ENCODE measurements around the gene CACFD1.
A peak's percentile ranks its signal among the peaks of the same experiment; 100 is the strongest.

Gene CACFD1

DNA sequence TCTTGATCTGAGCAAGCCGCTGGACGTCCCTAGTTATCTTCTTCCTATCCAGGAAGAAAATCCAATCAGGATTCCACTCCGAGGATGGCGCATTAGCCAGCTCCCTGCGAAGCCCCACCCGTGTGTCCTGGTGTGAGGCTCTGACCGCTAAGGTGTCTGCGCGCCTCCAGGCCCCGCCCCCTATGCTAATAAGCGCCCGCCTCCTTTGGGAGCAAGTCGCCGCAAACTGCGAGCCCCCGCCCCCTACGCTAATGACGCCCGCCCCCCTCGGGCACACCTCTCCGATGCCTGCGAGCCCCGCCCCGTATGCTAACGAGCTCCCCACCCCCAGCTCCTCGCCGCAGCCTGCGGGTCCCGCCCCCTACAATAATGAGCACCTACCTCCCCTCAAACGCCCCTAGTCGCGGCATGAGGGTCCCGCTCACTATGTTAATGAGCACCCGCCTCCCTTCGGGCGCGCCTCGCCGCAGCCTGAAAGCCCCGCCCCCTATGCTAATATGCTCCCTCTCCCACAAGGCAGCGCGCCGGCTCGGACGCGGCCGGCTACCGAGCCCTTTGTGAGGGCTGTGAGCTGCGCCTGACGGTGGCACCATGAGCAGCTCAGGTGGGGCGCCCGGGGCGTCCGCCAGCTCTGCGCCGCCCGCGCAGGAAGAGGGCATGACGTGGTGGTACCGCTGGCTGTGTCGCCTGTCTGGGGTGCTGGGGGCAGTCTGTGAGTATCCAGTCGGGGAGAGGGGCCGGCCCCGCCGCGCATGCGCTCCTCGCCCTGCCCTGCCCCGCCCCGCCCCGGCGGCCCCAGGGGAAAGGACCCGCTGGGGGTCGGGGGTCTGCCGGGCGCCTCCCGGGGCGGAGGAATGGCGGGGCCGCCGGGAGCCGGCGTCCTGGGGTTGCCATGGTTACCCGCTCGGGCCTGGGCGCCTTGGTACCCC, at the start of gene CACFD1:
CACFD1 (plus strand) TSS at position 503 of the 929 bp plus-strand sequence; CDS start at position 592, 89 bp downstream.
- Histone ChIP-seq H3K4me2 (ENCODE audit: low read length) (peak within 1 kb of the TSS; percentile 95), H3K27me3 (ENCODE audit: control insufficient read depth, low read length) (peaks cover 18% of the 10 kb centered on the region), H3K4me3 (ENCODE audit: low read length) (peak within 1 kb of the TSS; percentile 87), H3F3A (ENCODE audit: control insufficient read depth, insufficient read depth) (0 out of 2 replicates have a peak, but pooled peaks cover 5% of the 10 kb centered on the region), H3K79me2 (ENCODE audit: control insufficient read depth, low read length) (no peaks in the 10 kb centered on the region), H3K4me1 (ENCODE audit: control insufficient read depth, low read length) (peaks cover 24% of the 10 kb centered on the region), H4K20me1 (ENCODE audit: control insufficient read depth, insufficient read depth, low read depth, low read length) (0 out of 2 replicates have a peak, but pooled peaks cover 5% of the 10 kb centered on the region), H3K36me3 (ENCODE audit: control insufficient read depth, low read length) (no peaks in the 10 kb centered on the region), H3K27ac (ENCODE audit: low read depth, low read length) (peak within 1 kb of the TSS; percentile 54), H3K9me2 (replicated peaks; ENCODE audit: control insufficient read depth, low read length) (no peaks in the 10 kb centered on the region), H3K9me3 (ENCODE audit: control insufficient read depth, insufficient read depth, low read length) (no peaks in the 10 kb centered on the region)
- TF ChIP-seq EZH2phosphoT487 (IDR thresholded peaks at IDR 0.05; ENCODE audit: borderline replicate concordance, low read length), result no peak
- TF ChIP-seq, protein P1, sequence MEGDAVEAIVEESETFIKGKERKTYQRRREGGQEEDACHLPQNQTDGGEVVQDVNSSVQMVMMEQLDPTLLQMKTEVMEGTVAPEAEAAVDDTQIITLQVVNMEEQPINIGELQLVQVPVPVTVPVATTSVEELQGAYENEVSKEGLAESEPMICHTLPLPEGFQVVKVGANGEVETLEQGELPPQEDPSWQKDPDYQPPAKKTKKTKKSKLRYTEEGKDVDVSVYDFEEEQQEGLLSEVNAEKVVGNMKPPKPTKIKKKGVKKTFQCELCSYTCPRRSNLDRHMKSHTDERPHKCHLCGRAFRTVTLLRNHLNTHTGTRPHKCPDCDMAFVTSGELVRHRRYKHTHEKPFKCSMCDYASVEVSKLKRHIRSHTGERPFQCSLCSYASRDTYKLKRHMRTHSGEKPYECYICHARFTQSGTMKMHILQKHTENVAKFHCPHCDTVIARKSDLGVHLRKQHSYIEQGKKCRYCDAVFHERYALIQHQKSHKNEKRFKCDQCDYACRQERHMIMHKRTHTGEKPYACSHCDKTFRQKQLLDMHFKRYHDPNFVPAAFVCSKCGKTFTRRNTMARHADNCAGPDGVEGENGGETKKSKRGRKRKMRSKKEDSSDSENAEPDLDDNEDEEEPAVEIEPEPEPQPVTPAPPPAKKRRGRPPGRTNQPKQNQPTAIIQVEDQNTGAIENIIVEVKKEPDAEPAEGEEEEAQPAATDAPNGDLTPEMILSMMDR (IDR thresholded peaks at IDR 0.05; ENCODE audit: low read depth, low read length, poor library complexity, severe bottlenecking), result no peak

DNA sequence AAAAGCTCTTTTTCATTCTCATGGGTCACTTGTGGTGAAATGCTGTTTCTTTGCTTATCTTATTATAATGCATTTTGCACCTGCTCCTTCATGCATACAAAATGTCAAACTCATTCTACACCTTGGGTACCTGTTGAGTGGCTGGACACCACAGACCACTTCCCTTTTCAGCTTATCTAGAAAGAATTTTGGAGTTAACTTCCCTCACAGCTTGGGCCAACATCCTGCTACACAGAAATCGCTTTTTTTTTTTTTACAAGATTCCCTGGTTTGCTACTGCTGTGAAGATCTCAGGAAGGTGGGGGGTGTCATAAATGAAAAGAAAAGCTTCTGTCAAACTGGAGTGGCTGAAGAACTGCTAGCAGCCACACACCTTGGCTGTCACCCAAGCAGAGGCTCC, 44.6 kb upstream of the CACFD1 start:
- Histone ChIP-seq H3F3A (ENCODE audit: control insufficient read depth, insufficient read depth) (peaks cover 4% of the 10 kb centered on the region; the same call in 1 of the 2 replicates), H3K9me3 (ENCODE audit: control insufficient read depth, insufficient read depth, low read length) (no peaks in the 10 kb centered on the region), H3K27ac (ENCODE audit: low read depth, low read length) (no peak overlapping the region), H4K20me1 (ENCODE audit: control insufficient read depth, insufficient read depth, low read depth, low read length) (peaks cover 16% of the 10 kb centered on the region; the same call in 1 of the 2 replicates), H3K79me2 (ENCODE audit: control insufficient read depth, low read length) (peaks cover 77% of the 10 kb centered on the region), H3K4me2 (ENCODE audit: low read length) (peak overlapping the region; percentile 74), H3K9me2 (replicated peaks; ENCODE audit: control insufficient read depth, low read length) (no peaks in the 10 kb centered on the region), H3K4me1 (ENCODE audit: control insufficient read depth, low read length) (peaks cover 37% of the 10 kb centered on the region), H3K27me3 (ENCODE audit: control insufficient read depth, low read length) (no peaks in the 10 kb centered on the region), H3K4me3 (ENCODE audit: low read length) (0 out of 2 replicates have a peak overlapping the region, but pooled peaks have one; percentile 89), H3K36me3 (ENCODE audit: control insufficient read depth, low read length) (peaks cover 69% of the 10 kb centered on the region)
- TF ChIP-seq, protein P1 (IDR thresholded peaks at IDR 0.05; ENCODE audit: low read depth, low read length, poor library complexity, severe bottlenecking), result no peak
- no peak for TF ChIP-seq EZH2phosphoT487 (IDR thresholded peaks at IDR 0.05; ENCODE audit: borderline replicate concordance, low read length)

DNA sequence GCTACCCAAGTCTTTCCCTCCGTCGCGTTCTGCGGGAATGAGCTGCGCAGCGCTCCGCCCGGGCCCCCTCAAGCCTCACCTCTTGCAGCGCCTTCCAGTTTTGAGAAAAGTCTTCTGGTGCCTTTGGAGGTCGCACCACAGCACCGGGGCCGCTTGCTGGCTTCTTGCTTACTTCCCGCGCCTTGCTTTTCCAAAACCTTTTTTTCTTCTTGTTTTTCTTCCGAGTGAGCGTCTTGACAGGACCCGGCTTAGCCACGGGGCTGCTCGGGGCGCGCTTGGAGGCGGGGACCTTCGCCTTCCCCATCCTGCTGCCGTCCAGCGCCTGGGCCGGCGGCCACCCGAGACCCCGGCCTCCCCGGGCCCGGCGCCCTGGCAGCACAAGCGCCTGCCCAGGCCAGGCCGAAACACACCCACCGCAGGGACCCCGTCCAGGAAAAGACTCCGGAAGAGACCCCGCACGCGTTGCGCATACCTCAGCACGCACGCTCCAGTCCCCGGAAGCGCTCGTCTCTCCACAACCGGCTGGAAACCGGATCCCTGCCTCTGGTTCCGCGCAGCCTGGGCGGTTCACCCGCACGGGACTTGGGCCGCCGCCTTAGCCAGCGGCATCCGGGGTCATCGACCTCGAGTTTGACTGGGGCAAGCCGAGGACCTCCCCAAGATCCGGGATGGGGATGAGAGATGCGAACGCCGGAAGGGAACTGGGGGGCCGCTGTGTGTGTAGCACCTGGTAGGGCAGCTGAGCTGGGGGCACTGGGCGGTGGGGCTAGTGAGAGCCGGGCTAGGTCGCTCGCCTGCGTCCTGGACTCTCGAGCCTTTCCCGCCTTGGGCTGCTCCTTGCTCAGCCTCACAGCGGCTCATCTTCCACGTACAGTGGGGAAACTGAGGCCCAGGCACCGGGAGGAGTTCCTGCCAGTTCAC, 42.0 kb upstream of the CACFD1 start, which contains the start of gene REXO4:
REXO4 (minus strand) TSS at position 470 of the 921 bp plus-strand sequence; CDS start at position 304, 166 bp downstream.
- H3K9me2 ChIP-seq (replicated peaks; ENCODE audit: control insufficient read depth, low read length), result no peaks in the 10 kb centered on the region
- peaks cover 66% of the 10 kb centered on the region for H3K79me2 ChIP-seq (ENCODE audit: control insufficient read depth, low read length)
- peaks cover 13% of the 10 kb centered on the region for H3F3A ChIP-seq (ENCODE audit: control insufficient read depth, insufficient read depth)
- H4K20me1 ChIP-seq (ENCODE audit: control insufficient read depth, insufficient read depth, low read depth, low read length), result peaks cover 11% of the 10 kb centered on the region; the same call in 1 of the 2 replicates
- peak within 1 kb of the TSS; percentile 53 for H3K27ac ChIP-seq (ENCODE audit: low read depth, low read length)
- peak within 1 kb of the TSS; percentile 74 for H3K4me2 ChIP-seq (ENCODE audit: low read length)
- H3K4me3 ChIP-seq (ENCODE audit: low read length), result peak within 1 kb of the TSS; percentile 89
- no peaks in the 10 kb centered on the region for H3K9me3 ChIP-seq (ENCODE audit: control insufficient read depth, insufficient read depth, low read length)
- peaks cover 54% of the 10 kb centered on the region for H3K4me1 ChIP-seq (ENCODE audit: control insufficient read depth, low read length)
- no peaks in the 10 kb centered on the region for H3K27me3 ChIP-seq (ENCODE audit: control insufficient read depth, low read length)
- no peak for TF ChIP-seq EZH2phosphoT487 (IDR thresholded peaks at IDR 0.05; ENCODE audit: borderline replicate concordance, low read length)
- TF ChIP-seq, protein P1 (IDR thresholded peaks at IDR 0.05; ENCODE audit: low read depth, low read length, poor library complexity, severe bottlenecking), result no peak
- H3K36me3 ChIP-seq (ENCODE audit: control insufficient read depth, low read length), result peaks cover 46% of the 10 kb centered on the region

Data from DOHH2 (cell line).